Adrenal gland (tissue), 5 donors: ENCODE measurements around the gene POLR3B.

Experiments
- CTCF ChIP-seq, 6 experiments: fragments of 450-650 bp in 4 of 6; fragments of 200-600 bp in 2 of 6; sonication (generic) in 1 of 6; IDR thresholded peaks; 1 replicate in 5 of 6; 2 replicates in 1 of 6; pipeline versions ENCODE4 v1.5.1 to v1.8.0; 2016 to 2021; ENCODE audit warnings: antibody characterized with exemption in 6 of 6, mild to moderate bottlenecking in 2 of 6, moderate library complexity in 1 of 6
- POLR2A ChIP-seq, 2 donors: fragments of 450-650 bp; IDR thresholded peaks; one replicate each; pipeline ENCODE4 v1.6.1; 2017; ENCODE audit warnings: antibody characterized with exemption in 2 of 2, mild to moderate bottlenecking in 2 of 2, moderate library complexity in 1 of 2
- donor health status: DM: no; HTN: no; CAD: no.

- TF ChIP-seq CTCF (IDR thresholded peaks at IDR 0.05) (no peak), POLR2A (IDR thresholded peaks at IDR 0.05) (no peak)
Measured at GRCh38 chr12:106358396-106359241, 1.1 kb downstream of the POLR3B start.
